Mammary epithelial cell (primary cell): ENCODE data around the gene INHA.

Experiments used
- CTCF ChIP-seq, 2 donors: IDR thresholded peaks in 1 of 2; conservative IDR thresholded peaks in 1 of 2; 2 replicates each; pipeline ENCODE4 v1.5.1; 2011 to 2012; ENCODE audit warnings: inconsistent platforms in 2 of 2, low read length in 2 of 2, mild to moderate bottlenecking in 2 of 2, control low read depth in 1 of 2, low read depth in 1 of 2; ENCODE audit not compliant: insufficient read depth in 1 of 2; ENCODE audit errors: extremely low read depth in 1 of 2
- EZH2 ChIP-seq: IDR thresholded peaks from 2 replicates; pipeline ENCODE4 v1.6.1; 2012; ENCODE audit warnings: low read length, inconsistent platforms, borderline replicate concordance

GRCh38 chr2:219573166-219573565 lies 1.1 kb downstream of the INHA start:
- no peak for TF ChIP-seq CTCF (conservative IDR thresholded peaks at IDR 0.05 in 1 of 2, IDR thresholded peaks at IDR 0.05 in 1 of 2; ENCODE audit: extremely low read depth in 1 of 2, insufficient read depth in 1 of 2, low read depth in 1 of 2, low read length in 2 of 2)
- no peak for TF ChIP-seq EZH2
